Measurements from ENCODE around the gene ELOVL6. TPM values are rescaled to one million over a fixed set of nuclear protein-coding genes. Genes with fewer than 3 reads are reported as not detected.

Gene ELOVL6
- total and polyA plus RNA-seq, 8 donors = 3.2 to 27.9 (median 4.4) TPM

DNA sequence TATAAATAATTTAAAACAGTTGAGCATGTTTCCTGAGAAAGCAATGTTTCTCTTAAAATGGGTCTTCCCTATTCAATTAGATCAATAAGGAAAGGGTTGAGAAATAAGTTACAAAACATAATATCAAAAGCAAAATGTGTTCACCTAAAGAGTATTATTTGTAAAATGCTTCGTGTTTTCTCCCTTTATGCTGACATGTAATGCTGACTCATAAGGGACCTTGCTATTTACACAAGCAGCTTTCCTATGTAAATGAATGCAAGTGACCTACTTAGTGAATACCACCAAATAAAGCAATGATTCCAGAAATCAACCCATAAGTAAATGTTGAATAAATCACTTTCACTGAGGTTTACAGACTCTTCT is 91.5 kb downstream of the ELOVL6 start:
- Histone ChIP-seq H3K36me3 (peaks cover 0 to 5% (median 2%) of the 10 kb centered on the region in 4 donors), H3K9me3 (no peaks in the 10 kb centered on the region), H3K4me1 (peaks cover 0 to 19% (median 3%) of the 10 kb centered on the region in 4 donors), H3K27me3 (no peaks in the 10 kb centered on the region), H3K4me3 (no peak overlapping the region), H3K27ac (peak overlapping the region in 3 of 5 donors; percentile 8 to 44 (median 41))
- peak in 1 of 2 donors; percentile 62 for DNase-seq
- intact Hi-C loops (cut with DNase I; ENCODE audit: low total_unique reads) = no loop called here
- TF ChIP-seq EP300 (IDR thresholded peaks at IDR 0.05) (no peak), CTCF (IDR thresholded peaks at IDR 0.05) (no peak), POLR2AphosphoS5 (IDR thresholded peaks at IDR 0.05) (no peak), POLR2A (IDR thresholded peaks at IDR 0.05) (no peak)
- WGBS, 5 donors = 18 to 28% (median 21%) methylated on average over 1 of the region's 1 CpG

DNA sequence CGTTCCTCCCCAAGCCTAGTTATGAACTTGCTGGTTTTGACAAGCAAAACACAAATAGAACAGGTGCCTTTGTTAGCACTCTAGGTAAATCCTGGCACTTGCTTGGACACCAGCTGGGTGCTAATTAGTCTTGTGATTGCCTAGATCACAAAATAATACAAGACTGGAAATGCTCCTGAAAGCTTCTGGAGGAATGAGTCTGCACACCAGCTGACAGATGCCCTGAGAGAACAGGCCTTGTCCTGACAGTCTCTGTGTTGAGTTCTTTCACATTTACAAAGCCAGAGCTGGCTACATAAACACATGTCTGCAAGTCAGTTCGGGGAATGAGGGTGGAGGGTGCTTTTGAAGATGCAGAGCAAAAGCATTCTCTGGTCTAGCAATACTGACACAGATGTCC is 93.8 kb downstream of the ELOVL6 start:
- no peak for TF ChIP-seq CTCF (IDR thresholded peaks at IDR 0.05)
- no peak for TF ChIP-seq POLR2A (IDR thresholded peaks at IDR 0.05)
- no peak for TF ChIP-seq EP300 (IDR thresholded peaks at IDR 0.05)
- TF ChIP-seq POLR2AphosphoS5 (IDR thresholded peaks at IDR 0.05) = no peak
- no peaks in the 10 kb centered on the region for H3K9me3 ChIP-seq
- no peaks in the 10 kb centered on the region for H3K27me3 ChIP-seq
- H3K4me3 ChIP-seq = no peak overlapping the region
- WGBS, 5 donors = 69 to 76% (median 75%) methylated on average over 2 of the region's 2 CpGs
- no peak overlapping the region for H3K27ac ChIP-seq
- intact Hi-C loops (cut with DNase I; ENCODE audit: low total_unique reads) = no loop called here
- no peak for DNase-seq
- peaks cover 0 to 5% (median 2%) of the 10 kb centered on the region in 4 donors for H3K36me3 ChIP-seq
- H3K4me1 ChIP-seq = peaks cover 0 to 19% (median 3%) of the 10 kb centered on the region in 4 donors

DNA sequence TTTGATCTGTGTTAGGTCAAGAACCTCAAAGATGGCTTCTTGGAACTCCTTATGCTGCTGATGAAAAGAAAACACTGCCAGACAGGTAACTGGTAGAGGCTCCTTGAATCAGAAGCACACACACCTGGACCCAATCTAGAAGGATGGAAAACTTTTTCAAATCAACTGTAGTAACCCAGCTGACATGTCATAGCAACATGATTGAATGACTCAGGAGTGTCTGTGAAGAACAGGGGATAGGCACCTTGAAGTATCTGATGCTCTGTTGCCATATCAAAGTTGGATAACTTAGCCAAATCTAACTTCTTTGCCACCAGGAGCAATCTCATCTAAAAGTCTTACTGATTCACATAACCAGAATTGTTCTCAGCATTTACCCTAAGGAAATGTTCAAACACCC is 98.8 kb downstream of the ELOVL6 start:
- no peak for DNase-seq
- H3K36me3 ChIP-seq = peaks cover 0 to 2% (median 0%) of the 10 kb centered on the region in 4 donors
- no peak overlapping the region for H3K27ac ChIP-seq
- no peaks in the 10 kb centered on the region for H3K9me3 ChIP-seq
- intact Hi-C loops (cut with DNase I; ENCODE audit: low total_unique reads) = no loop called here
- no peaks in the 10 kb centered on the region for H3K27me3 ChIP-seq
- no peak overlapping the region for H3K4me3 ChIP-seq
- no peaks in the 10 kb centered on the region for H3K4me1 ChIP-seq
- no peak for TF ChIP-seq EP300 (IDR thresholded peaks at IDR 0.05)
- no peak for TF ChIP-seq POLR2A (IDR thresholded peaks at IDR 0.05)
- no peak for TF ChIP-seq CTCF (IDR thresholded peaks at IDR 0.05)
- no peak for TF ChIP-seq POLR2AphosphoS5 (IDR thresholded peaks at IDR 0.05)

DNA sequence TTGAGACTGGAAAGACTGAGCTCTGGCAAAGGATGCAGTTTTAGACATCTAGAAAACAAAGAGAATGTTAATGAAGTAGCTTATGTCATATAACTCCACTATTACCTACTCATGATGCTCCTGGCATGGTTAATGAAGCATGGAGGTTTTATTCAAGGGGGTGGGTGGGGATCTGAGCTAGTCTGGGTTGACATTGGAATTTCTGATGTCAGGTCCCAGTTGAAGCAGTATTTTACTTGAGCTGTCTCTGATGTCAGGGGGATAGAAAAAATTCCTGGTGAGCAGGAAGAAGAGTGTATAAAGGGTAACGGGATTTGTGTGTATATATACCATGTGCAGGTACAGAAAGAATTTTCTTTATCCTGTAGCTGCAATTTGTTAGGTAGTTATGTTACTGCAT is 102.0 kb downstream of the ELOVL6 start:
- no peak overlapping the region for H3K4me3 ChIP-seq
- intact Hi-C loops (cut with DNase I; ENCODE audit: low total_unique reads) = no loop called here
- no peak for DNase-seq
- no peaks in the 10 kb centered on the region for H3K36me3 ChIP-seq
- H3K27me3 ChIP-seq = no peaks in the 10 kb centered on the region
- TF ChIP-seq POLR2A (IDR thresholded peaks at IDR 0.05) (no peak), CTCF (IDR thresholded peaks at IDR 0.05) (no peak), EP300 (IDR thresholded peaks at IDR 0.05) (no peak), POLR2AphosphoS5 (IDR thresholded peaks at IDR 0.05) (no peak)
- no peak overlapping the region for H3K27ac ChIP-seq
- no peaks in the 10 kb centered on the region for H3K9me3 ChIP-seq
- WGBS, 5 donors = 94 to 100% (median 97%) methylated on average over 1 of the region's 1 CpG
- H3K4me1 ChIP-seq = peaks cover 0 to 3% (median 0%) of the 10 kb centered on the region in 4 donors

All from stomach (tissue), 9 donors.